HG03139 (cell line): ENCODE measurements around the gene DPYSL3.

ENCODE experiments used
- ATAC-seq: cut with Tn5 transposase; IDR thresholded peaks from one replicate; pipeline ENCODE4 v1.9.1; 2021; ENCODE audit not compliant: unreplicated experiment

Gene DPYSL3

GRCh38 chr5:147515269-147515668 lies 5.4 kb upstream of the DPYSL3 start:
- ATAC-seq, result no peak

GRCh38 chr5:147512659-147513379 lies 3.0 kb upstream of the DPYSL3 start:
- ATAC-seq, result no peak

- ATAC-seq, result no peak
These were observed 1.0 kb upstream of the DPYSL3 start for GRCh38 chr5:147510885-147511284.

GRCh38 chr5:147509041-147509709 lies 693 bp downstream of the DPYSL3 start:
- ATAC-seq, result no peak

GRCh38 chr5:147508711-147509040 lies 1.2 kb downstream of the DPYSL3 start:
- ATAC-seq, result no peak

- ATAC-seq, result no peak
These were observed 2.3 kb downstream of the DPYSL3 start for GRCh38 chr5:147507480-147508126.

- no peak for ATAC-seq
These were observed 5.3 kb downstream of the DPYSL3 start for GRCh38 chr5:147504535-147504934.

- ATAC-seq, result no peak
These were observed 5.9 kb downstream of the DPYSL3 start for GRCh38 chr5:147504011-147504410.

- ATAC-seq, result no peak
These were observed 18.9 kb downstream of the DPYSL3 start for GRCh38 chr5:147490989-147491388.

- no peak for ATAC-seq
These were observed 22.7 kb downstream of the DPYSL3 start for GRCh38 chr5:147487031-147487750.

GRCh38 chr5:147485814-147486213 lies 24.1 kb downstream of the DPYSL3 start:
- no peak for ATAC-seq

- no peak for ATAC-seq
These were observed 24.8 kb downstream of the DPYSL3 start for GRCh38 chr5:147485046-147485445.

GRCh38 chr5:147484708-147485020 lies 25.2 kb downstream of the DPYSL3 start:
- no peak for ATAC-seq

- no peak for ATAC-seq
These were observed 25.7 kb downstream of the DPYSL3 start for GRCh38 chr5:147483961-147484707.

- ATAC-seq, result no peak
These were observed 26.6 kb downstream of the DPYSL3 start for GRCh38 chr5:147483188-147483790.

GRCh38 chr5:147482706-147483180 lies 27.1 kb downstream of the DPYSL3 start:
- no peak for ATAC-seq

GRCh38 chr5:147481874-147482705 lies 27.8 kb downstream of the DPYSL3 start:
- ATAC-seq, result peak; percentile 53

GRCh38 chr5:147481376-147481775 lies 28.5 kb downstream of the DPYSL3 start:
- ATAC-seq, result no peak

- no peak for ATAC-seq
These were observed 29.9 kb downstream of the DPYSL3 start for GRCh38 chr5:147479949-147480348.

GRCh38 chr5:147479444-147479843 lies 30.4 kb downstream of the DPYSL3 start:
- ATAC-seq, result no peak
